Mucosa of descending colon (tissue), 3 donors: ENCODE data around the gene STAT4. TPM values are rescaled to one million over a fixed set of nuclear protein-coding genes. Genes with fewer than 3 reads are reported as not detected.

Source experiments
- ATAC-seq: fragments of 200-7000 bp; cut with Tn5 transposase; one replicate; pipeline ENCODE4 v1.9.1; 2020; ENCODE audit warnings: mild to moderate bottlenecking, moderate library complexity
- DNase-seq, 3 donors: peaks; one replicate each; pipeline ENCODE4 v3.0.0-alpha.2; 2020
- H3K36me3 ChIP-seq: fragments of 200-600 bp; one replicate; pipeline ENCODE4 v1.8.0; 2021; ENCODE audit warnings: low read depth, mild to moderate bottlenecking
- H3K4me1 ChIP-seq: fragments of 200-600 bp; one replicate; pipeline ENCODE4 v1.8.0; 2021; ENCODE audit warnings: low read depth, mild to moderate bottlenecking
- H3K4me3 ChIP-seq: fragments of 200-600 bp; one replicate; pipeline ENCODE4 v1.8.0; 2021; ENCODE audit warnings: mild to moderate bottlenecking
- H3K9me3 ChIP-seq: fragments of 200-600 bp; one replicate; pipeline ENCODE4 v1.8.0; 2021; ENCODE audit warnings: mild to moderate bottlenecking
- CTCF ChIP-seq: fragments of 200-600 bp; IDR thresholded peaks from one replicate; pipeline ENCODE4 v1.8.0; 2022; ENCODE audit warnings: antibody characterized with exemption, mild to moderate bottlenecking
- intact Hi-C, 2 donors: fragments of 100-400 bp; cut with DNase I in 1 of 2; cut with micrococcal nuclease in 1 of 2; formaldehyde crosslinking; loops; one replicate each; pipeline versions ENCODE4 v1.11.0 to v1.11.1; 2022; cut with DNase I, micrococcal nuclease
- total RNA-seq, 3 donors: library from RNA; stranded (reverse); fragmentation: NEBNext Ultra II Directional in 2 of 3; extraction: Animal tissue kit (Norgen Biotek cat#: 25700) in 2 of 3; gene quantifications; one replicate each; pipeline versions ENCODE4 v1.2.1 to v1.2.4, GENCODE V29; 2021 to 2023
- donor health status: DM: no; HTN: no; CAD: no; lungs with moderate emphysema.
- donor health status: DM: no; HTN: no; CAD: no.
- donor health status: DM: no; HTN: yes; CAD: no.

Gene STAT4
- total RNA-seq, 3 donors from 2014 or later, result 2.7 to 4.0 (median 3.6) TPM

GRCh38 chr2:191148281-191148680 is 2.5 kb downstream of the STAT4 start:
- intact Hi-C loops, result no loop called here
- DNase-seq (no peak), ATAC-seq (no peak)
- TF ChIP-seq CTCF, result no peak
- Histone ChIP-seq H3K36me3 (no peaks in the 10 kb centered on the region), H3K4me1 (peaks cover 3% of the 10 kb centered on the region), H3K9me3 (no peaks in the 10 kb centered on the region), H3K4me3 (no peak overlapping the region)

GRCh38 chr2:191145769-191146471 is 4.9 kb downstream of the STAT4 start:
- no peak for TF ChIP-seq CTCF
- peaks cover 2% of the 10 kb centered on the region for H3K4me1 ChIP-seq
- no peaks in the 10 kb centered on the region for H3K9me3 ChIP-seq
- ATAC-seq (no peak), DNase-seq (no peak)
- no peak overlapping the region for H3K4me3 ChIP-seq
- intact Hi-C loops, result no loop called here
- H3K36me3 ChIP-seq, result no peaks in the 10 kb centered on the region

GRCh38 chr2:191144217-191144616 is 6.6 kb downstream of the STAT4 start:
- no peaks in the 10 kb centered on the region for H3K36me3 ChIP-seq
- intact Hi-C loops, result no loop called here
- H3K4me3 ChIP-seq, result no peak overlapping the region
- no peaks in the 10 kb centered on the region for H3K4me1 ChIP-seq
- H3K9me3 ChIP-seq, result no peaks in the 10 kb centered on the region
- ATAC-seq, result no peak
- DNase-seq, result no peak
- no peak for TF ChIP-seq CTCF

- DNase-seq, result no peak
- intact Hi-C loops, result no loop called here
- no peak overlapping the region for H3K4me3 ChIP-seq
- no peaks in the 10 kb centered on the region for H3K4me1 ChIP-seq
- H3K36me3 ChIP-seq, result no peaks in the 10 kb centered on the region
- TF ChIP-seq CTCF, result no peak
- ATAC-seq, result no peak
- H3K9me3 ChIP-seq, result no peaks in the 10 kb centered on the region
Observed at GRCh38 chr2:191143791-191144190, 7.0 kb downstream of the STAT4 start.

- DNase-seq (no peak), ATAC-seq (no peak)
- intact Hi-C loops, result no loop called here
- Histone ChIP-seq H3K4me1 (no peaks in the 10 kb centered on the region), H3K36me3 (no peaks in the 10 kb centered on the region), H3K9me3 (no peaks in the 10 kb centered on the region), H3K4me3 (no peak overlapping the region)
- no peak for TF ChIP-seq CTCF
Observed at GRCh38 chr2:191128911-191129304, 21.9 kb downstream of the STAT4 start.
